Ovary (tissue), 3 donors: ENCODE measurements around the gene THAP8.

Source experiments
- CTCF ChIP-seq, 3 donors: fragments of 450-650 bp in 2 of 3; fragments of 200-600 bp in 1 of 3; IDR thresholded peaks; one replicate each; pipeline versions ENCODE4 v1.5.1 to v1.8.0; 2016 to 2022; ENCODE audit warnings: antibody characterized with exemption in 3 of 3, mild to moderate bottlenecking in 1 of 3
- POLR2A ChIP-seq: fragments of 450-650 bp; IDR thresholded peaks from one replicate; pipeline ENCODE4 v1.6.1; 2017; ENCODE audit warnings: antibody characterized with exemption, mild to moderate bottlenecking, moderate library complexity
- donor health status: DM: no; HTN: no; CAD: no.

DNA sequence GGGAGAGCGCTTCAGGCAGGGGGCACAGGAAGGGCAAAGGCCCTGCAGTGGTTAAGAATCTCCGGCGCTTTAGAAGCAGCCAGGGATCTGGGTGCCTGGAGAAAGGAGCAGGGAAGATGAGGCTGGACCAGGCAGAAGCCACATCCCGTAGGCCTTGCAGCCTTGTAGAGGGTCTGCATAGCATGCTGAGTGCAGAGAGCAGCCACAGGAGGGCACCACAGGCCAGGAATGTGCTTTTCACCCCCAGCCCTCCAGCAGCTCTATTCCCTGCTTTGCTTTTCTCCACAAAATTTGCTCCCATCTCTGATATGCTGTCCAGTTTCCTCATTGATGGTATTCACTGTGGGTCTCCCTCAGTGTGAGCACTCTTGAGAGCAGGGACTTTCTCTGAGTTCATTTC is 6.3 kb upstream of the THAP8 start:
- no peak for TF ChIP-seq CTCF (IDR thresholded peaks at IDR 0.05)
- TF ChIP-seq POLR2A = no peak
